Fibroblast of mammary gland (primary cell): Measurements from ENCODE around the gene NPTX2.

Source experiments
- DNase-seq: peaks from one replicate; pipeline ENCODE4 v3.0.0-alpha.2; 2010; ENCODE audit warnings: low read depth
- H3K4me3 ChIP-seq: 2 replicates; pipeline ENCODE4 v1.5.1; 2011; ENCODE audit warnings: low read depth, mild to moderate bottlenecking, low read length, moderate library complexity; ENCODE audit not compliant: control insufficient read depth
- TF ChIP-seq, protein P1 (sequence below): conservative IDR thresholded peaks from 2 replicates; pipeline ENCODE4 v1.5.1; 2011; ENCODE audit warnings: low read depth, low read length, inconsistent platforms; ENCODE audit not compliant: control insufficient read depth, insufficient read depth

NPTX2 gene

DNA sequence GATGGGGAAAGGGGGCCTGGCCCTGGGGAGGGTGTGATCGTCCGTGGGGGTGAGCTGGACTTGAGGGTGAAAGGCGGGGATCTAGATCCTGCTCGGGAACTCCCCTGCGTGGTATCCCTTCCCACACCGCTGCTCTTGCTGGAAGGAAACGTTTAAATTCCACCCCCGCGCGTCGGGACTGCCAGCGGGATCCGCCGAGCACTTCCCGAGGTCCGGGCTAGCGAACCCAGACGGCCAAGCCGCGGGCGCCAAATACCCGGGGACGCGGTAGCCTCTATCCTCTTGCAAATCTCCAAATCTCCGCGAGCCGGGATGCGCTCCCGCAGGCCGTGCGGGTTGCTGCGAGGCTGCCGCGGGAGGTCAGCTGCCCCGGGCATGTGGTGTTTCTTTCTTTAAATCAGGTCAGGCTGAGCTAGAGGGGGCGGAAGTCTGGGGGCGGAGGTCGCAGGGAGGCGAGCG lies 904 bp downstream of the NPTX2 start:
- no peak overlapping the region for H3K4me3 ChIP-seq
- no peak for DNase-seq
- TF ChIP-seq, protein P1, sequence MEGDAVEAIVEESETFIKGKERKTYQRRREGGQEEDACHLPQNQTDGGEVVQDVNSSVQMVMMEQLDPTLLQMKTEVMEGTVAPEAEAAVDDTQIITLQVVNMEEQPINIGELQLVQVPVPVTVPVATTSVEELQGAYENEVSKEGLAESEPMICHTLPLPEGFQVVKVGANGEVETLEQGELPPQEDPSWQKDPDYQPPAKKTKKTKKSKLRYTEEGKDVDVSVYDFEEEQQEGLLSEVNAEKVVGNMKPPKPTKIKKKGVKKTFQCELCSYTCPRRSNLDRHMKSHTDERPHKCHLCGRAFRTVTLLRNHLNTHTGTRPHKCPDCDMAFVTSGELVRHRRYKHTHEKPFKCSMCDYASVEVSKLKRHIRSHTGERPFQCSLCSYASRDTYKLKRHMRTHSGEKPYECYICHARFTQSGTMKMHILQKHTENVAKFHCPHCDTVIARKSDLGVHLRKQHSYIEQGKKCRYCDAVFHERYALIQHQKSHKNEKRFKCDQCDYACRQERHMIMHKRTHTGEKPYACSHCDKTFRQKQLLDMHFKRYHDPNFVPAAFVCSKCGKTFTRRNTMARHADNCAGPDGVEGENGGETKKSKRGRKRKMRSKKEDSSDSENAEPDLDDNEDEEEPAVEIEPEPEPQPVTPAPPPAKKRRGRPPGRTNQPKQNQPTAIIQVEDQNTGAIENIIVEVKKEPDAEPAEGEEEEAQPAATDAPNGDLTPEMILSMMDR = no peak

DNA sequence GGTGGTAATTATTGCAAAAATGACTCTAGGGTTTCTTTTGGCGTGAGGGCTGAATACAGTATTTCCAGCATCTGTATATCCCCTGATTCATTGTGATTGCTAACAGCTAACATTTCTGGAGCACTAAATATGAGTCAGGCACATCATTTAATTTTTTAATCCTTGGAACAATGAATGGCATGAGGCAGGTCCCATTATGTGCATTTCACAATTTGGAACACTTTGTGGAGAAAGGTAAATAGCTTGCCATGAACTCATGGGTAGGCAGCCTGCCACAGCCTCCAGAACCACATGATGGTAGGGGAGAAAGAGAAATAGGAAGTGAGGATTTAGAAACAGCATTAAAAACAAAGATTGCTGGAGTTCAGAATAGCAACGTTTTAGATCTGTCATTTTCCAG lies 1.7 kb downstream of the NPTX2 start:
- H3K4me3 ChIP-seq = no peak overlapping the region

DNA sequence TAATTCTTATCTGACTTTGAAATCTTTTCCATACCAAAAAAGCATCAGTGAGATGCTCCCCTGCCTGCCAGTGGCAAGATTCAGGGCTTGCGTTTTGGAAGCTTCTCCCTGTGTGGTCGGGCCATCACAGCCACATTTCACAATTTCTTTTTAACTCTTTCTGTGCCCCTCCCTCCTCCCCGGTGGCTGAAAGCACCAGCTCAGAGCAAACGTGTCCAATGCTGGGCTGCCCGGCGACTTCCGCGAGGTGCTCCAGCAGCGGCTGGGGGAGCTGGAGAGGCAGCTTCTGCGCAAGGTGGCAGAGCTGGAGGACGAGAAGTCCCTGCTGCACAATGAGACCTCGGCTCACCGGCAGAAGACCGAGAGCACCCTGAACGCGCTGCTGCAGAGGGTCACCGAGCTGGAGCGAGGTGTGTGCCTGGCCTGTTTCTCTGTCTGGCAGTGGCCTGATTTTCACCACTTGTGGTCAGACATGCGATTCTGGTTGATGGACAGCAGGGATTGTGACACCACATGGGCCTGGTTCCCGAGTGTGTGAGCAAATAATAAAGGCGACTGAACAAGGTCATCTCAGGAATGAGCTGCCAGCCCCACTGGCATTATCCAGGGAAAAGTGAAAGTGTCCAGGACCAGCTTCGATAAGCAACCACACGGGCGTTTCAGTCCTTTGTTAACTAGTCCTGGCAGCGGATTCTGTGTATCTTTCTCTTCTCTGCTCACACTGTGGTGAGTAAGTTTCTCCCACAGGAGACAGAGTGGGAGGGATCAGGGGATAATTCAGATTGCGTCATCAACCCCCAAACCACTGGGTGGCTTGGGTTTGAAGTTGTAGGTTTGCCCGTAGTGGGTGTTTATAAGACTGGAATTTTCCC lies 2.6 kb downstream of the NPTX2 start:
- TF ChIP-seq, protein P1 = no peak
- DNase-seq = peak; percentile 28
- H3K4me3 ChIP-seq = no peak overlapping the region

More for the DNA sequence above, 1.7 kb downstream of the NPTX2 start:
- no peak for DNase-seq
- TF ChIP-seq, protein P1 = no peak

DNA sequence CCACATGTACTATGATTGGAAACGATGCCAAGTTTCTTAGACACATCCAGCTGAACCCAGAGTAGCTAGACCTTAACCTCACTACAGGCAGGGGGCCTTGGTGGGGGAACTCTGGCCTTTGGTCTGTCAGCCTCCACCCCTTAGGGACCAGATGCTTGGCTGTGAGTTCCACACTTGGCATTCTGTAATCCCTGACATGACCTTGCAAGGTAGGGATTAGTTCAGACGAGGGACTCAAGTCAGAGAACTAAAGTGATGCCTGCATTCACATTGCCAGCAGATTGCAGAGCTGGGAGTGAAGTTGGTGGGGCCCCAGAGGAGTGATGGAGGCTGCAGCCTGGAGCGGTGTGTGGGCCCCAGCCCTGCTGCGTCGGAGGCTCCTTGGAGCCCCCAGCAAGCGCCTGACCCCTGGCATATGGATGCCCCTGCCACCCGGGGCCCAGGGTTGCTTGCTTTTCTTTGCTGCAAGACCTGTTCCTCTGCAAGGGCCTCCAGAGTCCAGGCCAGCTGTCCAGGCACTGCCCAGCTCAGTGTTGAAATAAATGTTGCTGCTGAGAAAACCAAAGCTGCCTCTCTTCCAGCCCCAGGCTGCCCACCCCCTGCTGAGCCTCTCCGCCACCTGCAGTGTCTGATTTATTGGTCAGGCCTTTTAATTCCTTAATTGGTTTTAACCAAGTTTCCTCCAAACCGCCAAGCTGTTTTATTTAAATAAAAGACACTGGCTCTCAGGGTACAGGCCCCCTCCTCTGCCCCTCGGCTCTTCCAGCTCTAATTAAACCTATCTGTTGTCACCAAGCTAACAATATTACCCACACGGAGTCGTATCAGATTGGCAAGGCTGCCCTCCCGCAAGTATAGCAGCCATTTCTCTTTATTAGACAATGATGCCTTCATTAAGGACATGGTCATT lies 4.7 kb downstream of the NPTX2 start:
- no peak for DNase-seq
- H3K4me3 ChIP-seq = no peak overlapping the region
- TF ChIP-seq, protein P1 = no peak

DNA sequence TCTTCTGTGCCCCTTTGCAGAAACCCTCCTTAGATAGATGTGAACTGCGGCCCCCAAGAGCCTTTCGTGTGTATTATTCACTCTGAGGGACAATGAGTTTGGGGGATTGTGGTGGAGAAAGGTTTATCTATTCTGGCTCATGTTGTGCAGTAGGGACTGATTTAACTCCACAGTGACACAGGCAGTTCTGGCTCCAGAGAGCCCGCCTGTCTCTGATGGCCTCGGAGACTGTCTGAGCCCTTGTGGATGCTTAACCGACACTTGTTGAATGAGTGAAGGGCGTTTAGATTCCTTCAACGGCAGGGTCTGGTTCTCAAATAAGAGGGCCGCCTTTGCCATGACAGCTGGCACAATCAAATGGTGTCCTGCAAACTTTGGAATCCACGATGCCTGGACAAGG lies 5.8 kb downstream of the NPTX2 start:
- no peak for DNase-seq
- no peak overlapping the region for H3K4me3 ChIP-seq
- TF ChIP-seq, protein P1 = no peak

DNA sequence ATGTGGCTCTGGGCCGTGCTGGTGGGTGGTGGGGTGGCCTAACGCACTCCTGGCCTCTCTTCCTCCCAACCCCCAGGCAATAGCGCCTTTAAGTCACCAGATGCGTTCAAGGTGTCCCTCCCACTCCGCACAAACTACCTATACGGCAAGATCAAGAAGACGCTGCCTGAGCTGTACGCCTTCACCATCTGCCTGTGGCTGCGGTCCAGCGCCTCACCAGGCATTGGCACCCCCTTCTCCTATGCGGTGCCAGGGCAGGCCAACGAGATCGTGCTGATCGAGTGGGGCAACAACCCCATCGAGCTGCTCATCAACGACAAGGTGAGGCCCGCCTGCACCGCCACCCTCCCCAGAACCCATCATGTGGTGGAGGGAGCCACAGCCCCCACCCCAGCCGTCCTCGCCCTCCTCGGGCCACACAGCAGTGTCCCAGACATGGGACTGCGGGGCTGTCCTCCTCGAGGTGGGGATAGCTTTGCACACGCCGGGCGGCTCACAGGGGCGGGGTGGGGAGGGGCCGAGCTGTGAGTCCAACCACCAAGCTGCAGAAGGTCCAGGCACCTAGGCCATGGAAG lies 7.8 kb downstream of the NPTX2 start:
- no peak overlapping the region for H3K4me3 ChIP-seq
- TF ChIP-seq, protein P1 = no peak
- no peak for DNase-seq
